H1 (cell line): ENCODE measurements around the gene MIF. TPM values are rescaled to one million over a fixed set of nuclear protein-coding genes. Genes with fewer than 3 reads are reported as not detected.

Source experiments
- CTCF ChIA-PET: fragments of 300-600 bp; sonication (Branson Sonifier 250); formaldehyde crosslinking; loops from one replicate; lab custom pipeline; 2021; ENCODE audit not compliant: partially characterized antibody; lab: Charles Lee
- POLR2A ChIA-PET: fragments of 300-600 bp; sonication (Branson Sonifier 250); formaldehyde crosslinking; loops from one replicate; lab custom pipeline; 2021; ENCODE audit warnings: inconsistent platforms; ENCODE audit not compliant: partially characterized antibody; lab: Charles Lee
- DNase-seq, 2 experiments: peaks; one replicate each; pipeline versions ENCODE4 v3.0.0 to v3.0.0-alpha.2; 2010 to 2022; ENCODE audit warnings: low spot score in 2 of 2, low read depth in 1 of 2, mixed read lengths in 1 of 2
- FAIRE-seq: peaks from 2 replicates; lab custom pipeline; 2011; peaks lifted over from hg19 to GRCh38; lab: Jason Lieb, UNC
- H2AFZ ChIP-seq: 2 replicates; pipeline ENCODE4 v1.8.1; 2012; ENCODE audit warnings: low read length, inconsistent platforms
- H2AK5ac ChIP-seq: 2 replicates; pipeline ENCODE4 v1.6.1; 2013; ENCODE audit warnings: low read depth, low read length
- H2BK120ac ChIP-seq: replicated peaks from 2 replicates; pipeline ENCODE3; 2013; ENCODE audit warnings: low read depth, low read length, inconsistent platforms
- H2BK12ac ChIP-seq: 2 replicates; pipeline ENCODE4 v1.6.1; 2013; ENCODE audit warnings: low read depth, low read length
- H2BK15ac ChIP-seq: 2 replicates; pipeline ENCODE4 v1.6.1; 2013; ENCODE audit warnings: low read length
- H2BK20ac ChIP-seq: 2 replicates; pipeline ENCODE4 v1.6.1; 2013; ENCODE audit warnings: low read length
- H2BK5ac ChIP-seq: 2 replicates; pipeline ENCODE4 v1.6.1; 2013; ENCODE audit warnings: low read depth, low read length
- H3K14ac ChIP-seq: 2 replicates; pipeline ENCODE4 v1.6.1; 2013; ENCODE audit warnings: inconsistent platforms; ENCODE audit not compliant: insufficient read length
- H3K18ac ChIP-seq: 2 replicates; pipeline ENCODE4 v1.6.1; 2013; ENCODE audit warnings: low read length; ENCODE audit errors: extremely low read depth
- H3K23ac ChIP-seq: 2 replicates; pipeline ENCODE4 v1.6.1; 2013; ENCODE audit warnings: inconsistent platforms; ENCODE audit not compliant: insufficient read length
- H3K23me2 ChIP-seq: 2 replicates; pipeline ENCODE4 v1.6.1; 2013; ENCODE audit warnings: low read depth, low read length
- H3K27ac ChIP-seq: 2 replicates; pipeline ENCODE4 v1.6.1; 2011; ENCODE audit warnings: low read depth, low read length, inconsistent platforms
- H3K27me3 ChIP-seq, 4 experiments: replicated peaks in 1 of 4; 1 replicate in 1 of 4; 2 replicates in 3 of 4; pipeline versions ENCODE4 v1.6.1 to v1.8.1; 2011 to 2013; ENCODE audit warnings: low read length in 3 of 4, mild to moderate bottlenecking in 3 of 4, inconsistent platforms in 2 of 4, mixed read lengths in 2 of 4, moderate library complexity in 1 of 4; ENCODE audit not compliant: control insufficient read depth in 3 of 4, insufficient read depth in 3 of 4; ENCODE audit errors: extremely low read depth in 1 of 4
- H3K36me3 ChIP-seq, 4 experiments: 2 replicates each; pipeline versions ENCODE4 v1.6.1 to v1.8.1; 2011 to 2013; ENCODE audit warnings: mild to moderate bottlenecking in 4 of 4, low read length in 3 of 4, moderate library complexity in 2 of 4, control low read depth in 1 of 4, inconsistent platforms in 1 of 4; ENCODE audit not compliant: insufficient read depth in 4 of 4, control insufficient read depth in 2 of 4
- H3K4ac ChIP-seq: replicated peaks from 2 replicates; pipeline ENCODE3; 2013; ENCODE audit warnings: low read length, low read depth, mixed read lengths, inconsistent platforms; ENCODE audit not compliant: insufficient read length
- H3K4me1 ChIP-seq, 4 experiments: replicated peaks in 1 of 4; 1 replicate in 1 of 4; 2 replicates in 3 of 4; pipeline versions ENCODE4 v1.6.1 to v1.8.1; 2011 to 2013; ENCODE audit warnings: low read length in 3 of 4, inconsistent platforms in 2 of 4, mixed read lengths in 1 of 4; ENCODE audit not compliant: insufficient read depth in 4 of 4, control insufficient read depth in 3 of 4
- H3K4me2 ChIP-seq, 2 experiments: 2 replicates each; pipeline versions ENCODE4 v1.6.1 to v1.8.1; 2011 to 2013; ENCODE audit warnings: low read depth in 2 of 2, low read length in 2 of 2, control low read depth in 1 of 2, inconsistent platforms in 1 of 2, mild to moderate bottlenecking in 1 of 2; ENCODE audit not compliant: insufficient read depth in 1 of 2
- H3K4me3 ChIP-seq, 4 experiments: fragments of 200-600, 300-600 bp in 1 of 4; sonication (generic), shearing (Covaris generic), sonication (Bioruptor Twin) in 1 of 4; 2 replicates each; pipeline versions ENCODE4 v1.5.1 to v1.8.1; 2011 to 2016; ENCODE audit warnings: low read length in 4 of 4, low read depth in 3 of 4, control low read depth in 2 of 4, inconsistent platforms in 2 of 4, mild to moderate bottlenecking in 2 of 4, mixed read lengths in 1 of 4, moderate library complexity in 1 of 4; ENCODE audit not compliant: insufficient read depth in 2 of 4; ENCODE audit errors: extremely low read depth in 1 of 4
- H3K56ac ChIP-seq: replicated peaks from 2 replicates; pipeline ENCODE3; 2013; ENCODE audit warnings: low read depth, mild to moderate bottlenecking, mixed read lengths, low read length, inconsistent platforms; ENCODE audit not compliant: insufficient read length
- H3K79me1 ChIP-seq: 2 replicates; pipeline ENCODE4 v1.6.1; 2013; ENCODE audit warnings: low read depth, low read length, control low read depth
- H3K79me2 ChIP-seq, 2 experiments: 2 replicates each; pipeline versions ENCODE4 v1.6.1 to v1.8.1; 2012 to 2013; ENCODE audit warnings: low read length in 2 of 2, mild to moderate bottlenecking in 2 of 2, inconsistent platforms in 1 of 2; ENCODE audit not compliant: insufficient read depth in 2 of 2, control insufficient read depth in 1 of 2
- H3K9ac ChIP-seq, 4 experiments: replicated peaks in 1 of 4; 1 replicate in 1 of 4; 2 replicates in 3 of 4; pipeline versions ENCODE4 v1.6.1 to v1.8.1; 2011 to 2013; ENCODE audit warnings: low read depth in 3 of 4, low read length in 3 of 4, control low read depth in 2 of 4, mild to moderate bottlenecking in 2 of 4, moderate library complexity in 2 of 4, inconsistent platforms in 1 of 4; ENCODE audit errors: extremely low read depth in 1 of 4
- H3K9me3 ChIP-seq, 2 experiments: 2 replicates each; pipeline versions ENCODE4 v1.6.1 to v1.8.1; 2012 to 2013; ENCODE audit warnings: mild to moderate bottlenecking in 2 of 2, moderate library complexity in 2 of 2, control low read depth in 1 of 2, inconsistent platforms in 1 of 2, low read depth in 1 of 2, low read length in 1 of 2, mixed read lengths in 1 of 2; ENCODE audit not compliant: insufficient read depth in 2 of 2
- H4K20me1 ChIP-seq, 2 experiments: replicated peaks in 1 of 2; 2 replicates each; pipeline versions ENCODE3 to v1.8.1; 2011 to 2013; ENCODE audit warnings: inconsistent platforms in 2 of 2, low read length in 2 of 2, mild to moderate bottlenecking in 1 of 2; ENCODE audit not compliant: insufficient read depth in 2 of 2, control insufficient read depth in 1 of 2
- H4K5ac ChIP-seq: 2 replicates; pipeline ENCODE4 v1.6.1; 2013; ENCODE audit warnings: low read length, low read depth, mixed read lengths, inconsistent platforms; ENCODE audit not compliant: insufficient read length
- H4K8ac ChIP-seq: 2 replicates; pipeline ENCODE4 v1.8.0; 2013; ENCODE audit warnings: mild to moderate bottlenecking, moderate library complexity, low read length, inconsistent platforms; ENCODE audit not compliant: insufficient read depth; ENCODE audit errors: extremely low read depth
- H4K91ac ChIP-seq: replicated peaks from 2 replicates; pipeline ENCODE3; 2013; ENCODE audit warnings: low read length, mixed read lengths, inconsistent platforms; ENCODE audit not compliant: insufficient read length
- EZH2 ChIP-seq: fragments of 200-600 bp; sonication (generic); IDR thresholded peaks from 2 replicates; pipeline ENCODE4 v1.7.1; 2012; ENCODE audit warnings: low read depth, mild to moderate bottlenecking, moderate library complexity, low read length, inconsistent platforms; ENCODE audit not compliant: severe bottlenecking
- RBBP5 ChIP-seq: IDR thresholded peaks from 2 replicates; pipeline ENCODE4 v1.7.1; 2012; ENCODE audit warnings: low read depth, mild to moderate bottlenecking, inconsistent platforms, low read length, moderate library complexity, borderline replicate concordance
- SP2 ChIP-seq: IDR thresholded peaks from 2 replicates; pipeline ENCODE4 v1.6.1; 2012; ENCODE audit warnings: mild to moderate bottlenecking, low read length, inconsistent platforms
- TAF1 ChIP-seq: IDR thresholded peaks from 2 replicates; pipeline ENCODE4 v1.6.1; 2011; ENCODE audit warnings: mild to moderate bottlenecking, low read depth, low read length
- WGBS, 2 experiments: shearing (Covaris generic) in 1 of 2; methylation state at CpG; one replicate each; pipeline versions ENCODE4 v1.1.6 to v1.1.7; 2013 to 2015; ENCODE audit warnings: low lambda C conversion rate in 2 of 2, mixed read lengths in 2 of 2, inconsistent platforms in 1 of 2, low coverage in 1 of 2, missing lambda C conversion rate in 1 of 2; ENCODE audit not compliant: insufficient replicate concordance in 2 of 2, insufficient coverage in 1 of 2, insufficient read length in 1 of 2; ENCODE audit errors: extremely low coverage in 1 of 2, missing lambda C conversion rate in 1 of 2; 5-methylcytosine and 5-hydroxymethylcytosine counted together
- polyA plus RNA-seq, 7 experiments: library from polyadenylated mRNA; depleted of rRNA in 3 of 7; stranded (reverse) in 5 of 7; unstranded in 2 of 7; fragments of >200 nt in 5 of 7; fragments of 200-250 nt in 2 of 7; gene quantifications; 1 replicate in 5 of 7; 2 replicates in 1 of 7; 4 replicates in 1 of 7; pipeline versions ENCODE4 v1.2.1 to v1.2.3, GENCODE V29; 2011 to 2013; ENCODE audit warnings: missing spikeins in 2 of 7, mixed read lengths in 2 of 7
- total RNA-seq: library from RNA; stranded (reverse); fragmentation: NEBNext Ultra II Directional; extraction: Animal tissue kit (Norgen Biotek cat#: 25700); gene quantifications from 2 replicates; pipeline ENCODE4 v1.2.1, GENCODE V29; 2021

MIF gene
- total and polyA plus RNA-seq, 2 of the 8 experiments (the other 6 are each of a cell fraction or from before 2014, with no cell fraction given) = 1,082 to 1,870 TPM

DNA sequence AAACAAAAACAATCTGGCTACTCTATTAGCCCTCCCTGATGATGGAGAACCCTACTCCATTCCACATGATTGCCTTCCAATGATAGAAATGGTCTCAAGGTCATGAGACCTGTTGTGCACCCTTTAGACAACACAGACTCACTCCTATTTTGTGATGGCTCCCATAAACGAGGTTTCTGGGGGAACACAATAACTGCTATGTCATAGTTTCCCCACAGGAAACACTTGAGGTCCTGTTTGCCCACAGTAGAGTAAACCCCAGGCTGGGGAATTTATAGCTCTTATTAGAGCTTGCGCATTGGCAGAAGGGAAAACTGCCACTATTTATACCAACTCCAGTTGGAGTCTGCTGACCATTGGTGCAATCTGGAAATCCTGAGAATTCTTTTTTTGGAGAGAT is 28.7 kb downstream of the MIF start:
- WGBS, 2 experiments = 94% methylated on average over 2 of the region's 2 CpGs; no CpG with 5 or more reads in 1 of the 2 experiments

More for the DNA sequence above, 28.7 kb downstream of the MIF start:
- Histone ChIP-seq H3K27me3 (no peaks in the 10 kb centered on the region), H3K4me2 (no peak overlapping the region), H4K20me1 (peaks cover 0 to 2% of the 10 kb centered on the region in 2 experiments), H3K4me1 (no peaks in the 10 kb centered on the region), H3K79me2 (no peaks in the 10 kb centered on the region), H3K56ac (no peak overlapping the region), H3K18ac (no peak overlapping the region), H4K5ac (no peak overlapping the region), H3K14ac (no peak overlapping the region), H3K4ac (no peak overlapping the region), H3K9ac (no peak overlapping the region), H3K23me2 (no peaks in the 10 kb centered on the region), H4K91ac (no peak overlapping the region), H2BK12ac (no peak overlapping the region), H2AK5ac (no peak overlapping the region), H2BK5ac (no peak overlapping the region), H4K8ac (no peak overlapping the region), H3K27ac (no peak overlapping the region), H3K4me3 (no peak overlapping the region), H3K36me3 (peaks cover 0 to 13% (median 3%) of the 10 kb centered on the region in 4 experiments; a peak in 4 of 8 replicates), H3K9me3 (no peaks in the 10 kb centered on the region), H2AFZ (no peak overlapping the region), H2BK20ac (no peak overlapping the region), H3K79me1 (no peaks in the 10 kb centered on the region), H2BK15ac (no peak overlapping the region), H3K23ac (no peak overlapping the region), H2BK120ac (no peak overlapping the region)
- ChIA-PET CTCF (no interaction called here), POLR2A (no interaction called here)
- TF ChIP-seq EZH2 (no peak), SP2 (no peak), RBBP5 (no peak), TAF1 (no peak)
- FAIRE-seq = no peak
- no peak for DNase-seq
